ENCODE results near the gene PDHA1. TPM values are rescaled to one million over a fixed set of nuclear protein-coding genes. Genes with fewer than 3 reads are reported as not detected.

The PDHA1 gene
- total RNA-seq, 1 donor from 2014 or later = 114 TPM

DNA sequence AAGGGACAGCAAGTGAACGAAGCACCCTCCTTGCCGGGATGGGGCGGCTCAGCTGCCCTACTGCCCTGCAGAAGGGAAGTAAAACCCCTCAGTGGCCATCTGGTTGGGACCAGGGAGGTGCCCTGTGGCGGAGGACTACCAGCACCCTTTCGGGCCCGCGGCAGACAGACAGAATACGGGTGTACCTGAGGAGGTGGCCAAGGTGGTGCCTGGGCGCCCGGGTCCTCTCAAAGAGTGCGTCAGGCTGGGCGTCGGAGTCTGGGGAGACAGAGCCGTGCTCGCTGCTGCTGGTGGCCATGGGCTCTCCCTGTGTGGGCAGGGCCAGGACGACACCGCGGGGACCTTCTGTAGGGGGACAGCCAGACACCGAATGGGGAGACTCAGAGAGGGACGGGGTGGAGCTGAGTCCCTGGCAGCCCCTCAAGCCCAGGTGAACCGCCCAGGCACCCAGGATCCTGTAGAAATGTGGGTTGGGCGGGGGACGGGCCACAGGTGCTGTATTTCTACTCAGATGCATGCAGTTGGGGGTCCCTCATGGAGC, 29.7 kb downstream of the PDHA1 start:
- intact Hi-C loops (cut with micrococcal nuclease) = loop anchor here (2.0 to 5.0 kb wide), 5 partner anchors 31 to 754 kb away; partner anchors contain the start of genes MAP3K15 and PDHA1

DNA sequence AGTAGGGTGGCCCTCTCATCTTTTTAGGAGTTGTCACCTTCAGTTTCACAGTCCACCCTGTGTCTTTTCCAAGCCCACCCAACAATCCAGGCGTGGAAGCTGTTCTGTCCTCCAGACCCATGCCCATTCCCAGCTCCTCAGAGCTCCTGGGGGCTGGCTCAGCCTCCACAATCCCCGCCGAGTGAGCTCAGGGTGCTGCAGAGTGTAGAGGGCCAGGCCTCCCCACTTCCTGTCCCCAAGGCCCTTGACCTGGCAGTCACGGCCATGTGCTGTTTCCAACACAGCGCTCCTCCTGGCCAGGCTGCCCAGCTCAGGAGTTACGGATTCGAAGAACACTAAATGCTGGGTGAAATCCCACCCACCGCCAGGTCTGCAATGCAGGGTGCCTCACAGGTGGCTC, 31.8 kb downstream of the PDHA1 start:
- intact Hi-C loops (cut with micrococcal nuclease) = no loop called here

DNA sequence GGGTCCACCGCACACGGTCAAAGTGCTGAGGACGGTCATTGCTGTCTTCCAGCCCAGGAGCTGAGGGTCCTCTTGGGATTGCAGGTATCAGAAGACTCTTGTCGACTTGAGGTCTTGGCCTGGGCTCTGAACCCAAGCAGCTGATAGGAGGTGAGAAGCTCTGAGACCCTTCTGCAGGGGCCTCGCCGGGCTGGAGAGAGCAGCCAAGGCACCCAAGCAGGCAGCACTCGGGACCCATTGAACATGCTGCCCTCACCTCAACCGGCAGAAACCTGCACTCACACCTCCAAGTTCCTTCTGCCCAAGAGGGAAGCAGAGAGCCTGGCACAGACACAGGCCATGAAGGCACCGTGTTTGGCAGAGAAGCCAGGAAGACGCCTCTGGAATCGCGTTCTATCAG, 34.1 kb downstream of the PDHA1 start:
- intact Hi-C loops (cut with micrococcal nuclease) = no loop called here

DNA sequence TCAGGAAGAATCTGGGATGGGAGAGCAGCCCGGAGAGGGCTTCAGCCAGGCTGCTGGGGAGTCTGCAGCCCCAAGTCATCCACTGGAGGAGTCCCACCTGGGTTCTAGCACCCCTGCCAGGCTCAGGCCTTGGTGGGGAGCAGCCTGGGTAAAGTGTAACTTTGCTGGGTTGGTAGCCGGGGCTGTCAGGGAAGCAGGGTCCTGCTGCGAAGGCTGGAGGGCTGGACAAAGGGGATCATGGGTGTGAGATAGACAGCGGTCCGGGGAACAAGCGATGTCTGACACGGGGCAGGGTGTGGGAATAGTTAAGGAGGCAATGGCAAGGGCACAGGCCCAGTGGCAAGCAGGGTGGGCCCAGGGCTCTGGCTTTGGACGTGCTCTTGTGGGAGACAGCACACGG, 37.6 kb downstream of the PDHA1 start:
- intact Hi-C loops (cut with micrococcal nuclease) = no loop called here

DNA sequence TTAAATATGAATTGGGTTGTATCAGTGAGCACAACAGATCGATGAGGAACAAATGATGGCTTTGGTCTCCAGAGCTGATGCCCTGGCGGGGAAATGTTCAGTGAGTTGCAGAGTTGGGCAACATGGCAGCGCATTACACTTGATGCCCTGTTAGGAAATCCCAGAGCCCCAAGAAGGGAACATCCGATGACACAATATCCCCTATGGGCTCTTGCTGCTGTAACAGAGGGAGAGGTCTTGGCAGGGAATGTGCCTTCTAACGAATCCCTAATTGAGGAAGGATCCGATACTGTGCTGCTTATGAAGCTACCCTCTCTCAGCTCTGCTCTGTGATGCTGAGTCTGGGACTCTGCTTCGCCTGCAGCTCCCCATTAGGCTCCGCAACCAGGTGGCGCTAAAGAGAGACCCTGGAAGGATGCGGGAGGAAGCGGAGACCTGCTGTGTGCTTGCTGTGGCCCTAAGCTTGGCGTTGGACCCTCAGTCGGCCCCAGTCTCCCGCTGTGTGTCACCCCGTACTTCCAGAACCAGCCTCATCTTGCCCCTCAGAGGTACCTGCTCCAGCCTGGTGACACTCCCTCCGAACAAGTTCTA, 38.9 kb downstream of the PDHA1 start:
- intact Hi-C loops (cut with micrococcal nuclease) = loop anchor here (1.0 to 2.0 kb wide), 3 partner anchors 506 to 685 kb away; no protein-coding TSS in a partner anchor

DNA sequence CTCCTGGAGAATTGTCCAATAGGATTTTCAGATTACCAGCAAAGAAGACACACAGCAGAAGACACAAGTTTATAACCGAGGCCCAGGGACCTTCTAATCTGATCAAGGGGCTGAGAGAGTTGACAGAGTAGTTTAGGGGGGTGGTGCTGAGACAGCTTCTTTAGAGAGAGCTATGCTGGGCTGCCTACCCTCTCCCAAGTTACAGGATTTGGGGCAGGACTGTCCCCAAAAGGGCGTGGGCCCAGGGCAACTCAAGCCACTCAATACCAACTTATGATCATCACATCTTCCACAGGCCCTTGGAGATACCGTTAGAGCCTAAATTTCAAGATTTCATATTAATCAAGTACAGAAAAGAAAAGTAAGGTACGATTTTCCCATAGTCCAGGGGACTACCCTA, 43.0 kb downstream of the PDHA1 start:
- intact Hi-C loops (cut with micrococcal nuclease) = no loop called here

DNA sequence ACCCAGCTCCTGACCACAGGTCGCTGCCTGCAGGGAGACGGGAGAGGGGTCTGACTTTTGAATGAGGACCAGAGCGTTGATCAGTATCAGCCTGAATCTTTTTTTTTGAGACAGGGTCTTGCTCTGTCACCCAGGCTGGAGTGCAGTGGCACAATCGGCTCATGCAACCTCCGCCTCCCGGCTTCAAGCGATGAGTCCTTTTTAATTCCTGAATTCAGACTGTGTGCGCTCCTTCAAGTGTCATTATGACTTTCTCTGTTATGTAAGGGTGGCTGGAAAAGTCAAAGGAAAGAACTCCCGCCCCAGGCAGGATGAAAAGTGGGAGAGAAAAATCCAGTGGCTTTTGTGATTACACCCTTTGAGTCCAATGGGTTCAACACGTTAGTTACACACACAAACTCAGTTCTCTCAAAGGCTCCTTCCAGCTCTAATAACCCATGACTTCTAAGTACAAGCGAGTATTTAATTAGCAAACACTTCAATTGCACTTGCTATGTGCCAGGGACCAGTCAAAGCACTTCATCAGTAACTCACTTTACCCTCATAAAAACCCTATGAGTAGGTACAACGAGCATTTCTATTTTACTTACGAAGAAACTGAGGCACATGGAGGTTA, 44.4 kb downstream of the PDHA1 start:
- intact Hi-C loops (cut with micrococcal nuclease) = no loop called here

DNA sequence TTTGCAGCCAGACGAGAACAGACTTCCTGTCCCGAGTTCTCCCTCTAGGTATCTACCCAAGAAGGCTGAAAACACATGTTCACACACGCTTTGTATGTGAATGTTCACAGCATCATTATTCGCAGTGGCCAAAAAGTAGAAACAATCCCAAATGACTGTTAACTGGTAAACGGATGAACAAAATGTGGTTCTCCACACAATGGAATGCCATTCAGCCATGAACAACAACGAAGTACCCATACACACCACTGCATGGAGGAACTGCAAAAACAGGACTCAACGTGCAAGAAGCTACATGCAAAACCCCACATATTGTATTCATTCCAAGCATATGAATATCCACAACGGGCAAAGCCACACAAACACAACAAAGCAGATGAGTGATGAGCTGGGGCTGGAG, 45.0 kb downstream of the PDHA1 start:
- intact Hi-C loops (cut with micrococcal nuclease) = no loop called here

DNA sequence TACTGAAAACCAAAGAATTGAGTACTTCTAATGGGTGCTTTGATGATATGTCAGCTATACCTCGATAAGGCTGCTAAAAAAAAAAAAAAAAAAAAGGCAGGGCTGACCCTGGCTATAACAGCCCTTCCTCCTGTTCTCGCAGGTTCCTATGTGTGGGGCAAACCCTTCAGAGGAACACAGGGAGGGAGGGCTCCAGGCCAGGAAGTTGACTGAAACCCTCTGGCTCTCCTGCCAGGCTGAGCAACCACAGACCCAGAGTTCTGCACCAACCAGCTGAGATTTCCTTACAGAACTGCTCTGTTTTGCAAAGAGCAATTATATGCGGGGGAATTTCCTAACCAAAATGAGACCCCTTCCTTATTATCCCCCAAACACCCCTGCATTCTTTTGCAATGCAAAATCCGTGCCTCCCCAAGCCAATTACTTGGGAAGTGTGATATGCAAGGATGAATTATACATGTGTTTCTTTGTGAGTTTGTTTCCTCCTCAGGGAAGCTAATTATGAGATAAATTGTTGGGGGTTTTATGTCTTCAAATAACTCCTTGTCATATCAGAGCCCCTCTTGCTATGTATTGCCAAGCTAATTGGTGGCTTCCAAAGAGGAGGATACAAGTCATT, 45.6 kb downstream of the PDHA1 start:
- intact Hi-C loops (cut with micrococcal nuclease) = no loop called here

DNA sequence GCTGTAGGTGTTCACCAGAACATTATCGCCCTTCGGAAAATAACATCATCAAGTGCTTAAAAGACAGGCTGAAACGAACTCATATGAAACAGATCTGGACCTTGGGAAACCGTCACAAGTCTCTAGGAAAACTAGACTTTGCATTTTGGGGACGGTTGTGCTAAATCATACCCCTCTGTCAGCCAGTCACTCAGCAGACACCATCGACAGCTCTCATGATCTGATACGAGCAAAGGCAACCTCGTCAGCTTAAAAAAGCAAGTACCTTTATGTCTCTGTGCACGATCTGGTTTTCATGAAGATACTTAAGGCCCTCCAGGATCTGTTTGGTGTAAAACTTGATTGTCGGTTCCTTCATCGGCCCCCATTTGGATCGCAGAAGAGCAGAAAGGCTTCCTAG, 48.4 kb downstream of the PDHA1 start:
- intact Hi-C loops (cut with micrococcal nuclease) = no loop called here

DNA sequence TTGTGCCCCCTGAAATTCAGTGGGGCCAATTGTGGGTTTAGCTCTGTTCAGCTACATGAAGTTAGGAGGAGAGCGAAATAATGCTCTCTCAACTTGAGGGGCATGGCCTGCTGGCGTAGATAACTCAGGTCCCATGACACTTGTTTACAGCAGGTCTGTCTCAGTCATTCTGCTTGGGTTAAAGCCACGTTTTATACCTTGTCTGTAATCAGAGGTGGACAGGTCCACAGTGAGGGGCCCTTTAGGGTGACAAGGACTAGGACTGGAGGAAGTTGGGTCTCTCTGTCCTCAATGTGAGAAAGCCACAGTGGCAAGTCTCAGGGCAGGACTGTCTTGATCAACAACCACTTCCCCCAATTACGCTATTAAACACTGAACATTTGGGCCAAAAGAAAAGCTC, 49.0 kb downstream of the PDHA1 start:
- intact Hi-C loops (cut with micrococcal nuclease) = no loop called here

DNA sequence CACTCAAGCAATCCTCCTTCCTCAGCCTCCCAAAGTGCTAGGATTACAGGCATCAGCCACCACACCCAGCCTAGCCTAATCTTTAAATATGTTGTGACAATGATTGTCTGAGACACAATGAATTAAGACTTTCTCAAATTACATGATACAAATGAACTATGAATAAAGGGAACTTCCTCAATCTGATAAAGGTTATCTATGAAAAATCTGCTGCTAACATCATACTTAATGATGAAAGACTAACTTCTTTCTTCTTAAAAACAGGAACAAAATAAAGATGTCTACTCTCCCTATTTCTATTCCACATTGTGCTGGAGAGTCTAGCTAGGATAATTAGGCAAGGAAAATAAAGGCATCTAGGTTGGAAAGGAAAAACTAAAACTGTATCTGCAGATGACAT, 60.0 kb downstream of the PDHA1 start:
- intact Hi-C loops (cut with micrococcal nuclease) = no loop called here

DNA sequence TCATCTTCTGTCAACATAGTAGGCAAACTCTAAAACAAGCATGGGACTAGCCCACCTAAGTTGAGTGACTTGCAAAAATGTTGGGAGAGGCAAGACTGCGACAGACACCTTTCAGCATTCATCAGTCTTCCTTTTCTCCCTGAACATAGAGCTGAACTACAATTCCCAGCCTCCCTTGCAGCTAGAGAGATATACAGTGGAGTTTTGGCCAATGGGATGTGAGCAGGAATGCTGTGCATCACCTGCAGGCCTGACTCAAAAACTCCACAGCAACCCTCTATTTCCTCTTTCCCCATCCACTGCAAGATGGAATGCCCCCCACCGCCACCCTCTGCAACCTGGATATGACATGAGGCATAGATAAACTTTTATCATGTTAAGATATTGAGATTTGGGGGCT, 66.5 kb downstream of the PDHA1 start:
- intact Hi-C loops (cut with micrococcal nuclease) = no loop called here

Other genes starting within 250 kb of the PDHA1 start
- not detected in 2 replicates for gene ADGRG2, start 221.5 kb upstream of the PDHA1 start, total RNA-seq
- gene MAP3K15, start 171.6 kb downstream of the PDHA1 start, total RNA-seq = 0.15 and 0.22 TPM in 2 replicates

Data from T-helper 1 cell treated with Interleukin-12 subunit alpha and Interleukin-12 subunit beta and Interleukin-4 antibody, amounts not matched to agents 30 ng/mL and 1 ng/mL, for 36 hours (primary cell).